Left colon (tissue), 2 donors: ENCODE measurements around the gene TRAPPC3L. TPM values are rescaled to one million over a fixed set of nuclear protein-coding genes. Genes with fewer than 3 reads are reported as not detected.
"Not testable (repeated sequence)": the region's sequence is repeated elsewhere in the genome, so short reads cannot be mapped to it uniquely, and the experiment has no call there.

Source experiments
- ATAC-seq: fragments of 200-7000 bp; cut with Tn5 transposase; one replicate; pipeline ENCODE4 v1.9.1; 2020; ENCODE audit warnings: mild to moderate bottlenecking, moderate library complexity
- DNase-seq, 2 donors: peaks; one replicate each; pipeline ENCODE4 v3.0.0-alpha.2; 2020
- intact Hi-C, 2 donors: fragments of 100-400 bp; cut with DNase I in 1 of 2; cut with micrococcal nuclease in 1 of 2; formaldehyde crosslinking; loops; one replicate each; pipeline versions ENCODE4 v1.11.2 to v1.14.0; 2022; cut with DNase I, micrococcal nuclease
- total RNA-seq, 2 donors: library from RNA; stranded (reverse); fragmentation: NEBNext Ultra II Directional; extraction: Animal tissue kit (Norgen Biotek cat#: 25700); gene quantifications; one replicate each; pipeline ENCODE4 v1.2.1, GENCODE V29; 2021
- donor health status: DM: no; HTN: no; CAD: no.
- donor health status: DM: yes; HTN: yes; CAD: no.

TRAPPC3L gene
- total RNA-seq, 2 donors from 2014 or later = not detected

GRCh38 chr6:116522896-116523295 lies 22.6 kb downstream of the TRAPPC3L start:
- intact Hi-C loops = no loop called here
- DNase-seq = no peak
- ATAC-seq = no peak

DNA sequence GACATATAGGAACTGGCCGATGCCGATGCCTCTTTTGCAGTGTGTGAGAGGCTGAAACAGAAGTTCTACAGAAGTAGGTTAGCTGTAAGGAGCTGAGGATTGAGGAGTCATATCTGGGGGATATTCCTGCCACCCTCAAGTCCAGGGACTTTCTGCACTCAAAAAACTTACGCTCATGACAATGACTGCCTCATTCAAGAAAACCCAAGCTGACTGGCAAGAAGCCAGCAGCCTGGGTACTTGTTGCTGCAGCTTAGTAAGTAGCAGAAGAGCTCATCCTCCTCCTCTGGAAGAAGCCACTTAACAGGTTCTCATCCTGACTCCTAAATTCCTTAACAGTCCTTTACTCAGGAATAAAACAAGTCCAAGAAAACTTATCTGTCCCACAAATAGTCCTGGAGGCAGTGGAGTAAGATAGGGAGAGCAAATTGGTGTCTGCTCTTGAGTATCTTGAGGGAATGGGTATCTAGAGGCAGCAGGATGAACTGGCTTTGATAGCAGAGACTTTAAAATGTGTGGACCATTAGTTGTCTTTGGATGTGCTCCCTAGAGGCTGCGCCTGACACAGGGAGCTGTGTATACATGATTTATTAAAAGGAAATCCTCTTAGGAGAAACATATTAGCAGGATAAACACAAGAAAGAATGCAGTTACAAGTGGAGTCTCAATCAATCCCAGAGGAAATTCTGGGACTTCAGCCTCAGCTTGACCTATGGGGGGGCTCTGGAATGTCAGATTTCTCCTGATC lies 26.7 kb downstream of the TRAPPC3L start:
- DNase-seq = no peak
- intact Hi-C loops = no loop called here
- no peak for ATAC-seq

DNA sequence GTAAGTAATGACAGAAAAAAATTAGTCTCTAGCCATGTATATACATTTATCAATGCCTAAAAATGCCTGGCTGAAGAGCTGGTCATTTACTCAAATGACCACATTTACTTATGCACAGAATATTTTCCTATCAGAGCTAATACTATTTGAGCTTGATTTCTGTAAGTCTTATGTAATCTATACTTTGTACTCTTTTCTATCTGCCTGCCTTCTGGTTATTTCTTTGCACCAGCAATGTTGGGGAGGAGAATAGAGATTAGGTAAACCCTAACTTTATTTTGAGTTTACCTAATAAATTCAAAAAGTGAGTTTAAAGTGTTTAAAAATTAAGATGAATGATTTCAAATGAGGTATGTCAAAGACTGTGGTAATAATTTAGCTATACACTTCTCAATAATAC lies 30.3 kb downstream of the TRAPPC3L start:
- no peak for ATAC-seq
- no peak for DNase-seq
- intact Hi-C loops = no loop called here

DNA sequence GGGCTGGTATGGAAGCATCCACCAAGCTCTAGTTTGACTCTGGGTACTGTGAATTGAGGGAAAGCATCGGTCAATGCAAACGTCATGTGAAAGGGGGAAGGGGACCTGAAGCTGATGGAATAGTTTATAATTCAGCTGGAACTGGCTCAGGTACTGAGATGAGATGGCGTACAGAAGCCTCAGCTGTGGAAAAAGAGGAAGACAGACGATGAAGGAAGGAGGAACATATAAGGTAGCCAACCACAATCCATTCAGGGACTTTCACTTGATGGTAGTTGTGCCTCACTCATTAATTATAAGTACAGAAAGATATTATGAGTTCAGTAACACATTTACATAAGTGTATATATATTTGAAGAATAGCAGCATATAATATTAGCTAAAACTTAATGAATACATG lies 31.4 kb downstream of the TRAPPC3L start:
- DNase-seq = no peak
- ATAC-seq = no peak
- intact Hi-C loops = no loop called here

- intact Hi-C loops = no loop called here
- ATAC-seq (no peak), DNase-seq (no peak)
Measured at GRCh38 chr6:116513224-116513875, 32.1 kb downstream of the TRAPPC3L start.

DNA sequence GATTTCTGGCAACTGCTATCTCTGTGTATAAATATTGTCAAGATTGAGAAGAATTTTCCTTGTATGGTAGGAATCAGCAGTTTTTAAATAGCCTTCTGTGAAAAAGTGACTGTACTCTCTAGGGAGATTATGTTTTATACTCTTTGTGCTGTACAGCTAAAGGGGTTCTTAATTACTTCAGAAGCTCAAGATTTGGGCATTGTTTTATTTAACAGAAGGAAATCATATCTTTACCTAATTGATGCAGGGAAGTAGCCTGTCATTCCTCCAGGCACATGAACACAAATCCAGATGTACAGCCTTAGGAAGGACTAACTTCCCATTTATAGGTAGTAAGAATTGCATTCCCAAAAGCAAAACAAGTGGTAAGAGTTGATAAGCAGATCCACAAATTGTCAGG lies 32.8 kb downstream of the TRAPPC3L start:
- DNase-seq = no peak
- intact Hi-C loops = no loop called here
- ATAC-seq = no peak

- DNase-seq (no peak), ATAC-seq (no peak)
- intact Hi-C loops = no loop called here
Measured at GRCh38 chr6:116512111-116512559, 33.3 kb downstream of the TRAPPC3L start.

- DNase-seq = no peak
- peak; percentile 41 for ATAC-seq
- intact Hi-C loops = no loop called here
Measured at GRCh38 chr6:116511424-116512110, 33.9 kb downstream of the TRAPPC3L start, which contains the start of gene CALHM5. CALHM5 (plus strand) TSS chr6:116511639; CDS start chr6:116511697, 58 bp downstream.

GRCh38 chr6:116508527-116508926 lies 37.0 kb downstream of the TRAPPC3L start:
- no peak for ATAC-seq
- no peak for DNase-seq
- intact Hi-C loops = no loop called here

DNA sequence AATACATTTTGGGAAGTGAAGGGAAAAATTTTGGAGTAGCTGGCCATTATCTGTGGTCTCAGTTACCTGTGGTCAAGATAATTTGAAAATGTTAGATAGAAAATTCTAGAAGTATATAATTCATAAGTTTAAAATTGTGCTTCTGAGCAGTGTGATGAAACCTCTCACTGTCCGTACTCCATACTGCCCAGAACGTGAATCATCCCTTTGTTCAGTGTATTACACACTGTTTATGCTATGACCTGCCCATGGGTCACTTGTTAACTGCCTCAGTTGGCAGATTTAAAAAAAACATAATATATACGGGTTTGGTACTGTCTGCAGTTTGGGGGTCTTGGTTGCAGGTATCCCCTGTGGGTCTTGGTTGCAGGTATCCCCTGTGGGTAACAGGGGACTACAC lies 38.2 kb downstream of the TRAPPC3L start:
- DNase-seq = no peak
- ATAC-seq = no peak
- intact Hi-C loops = no loop called here

- intact Hi-C loops = no loop called here
- ATAC-seq (no peak), DNase-seq (peak in 1 of 2 donors; percentile 5)
Measured at GRCh38 chr6:116500969-116501433, 44.5 kb downstream of the TRAPPC3L start.

DNA sequence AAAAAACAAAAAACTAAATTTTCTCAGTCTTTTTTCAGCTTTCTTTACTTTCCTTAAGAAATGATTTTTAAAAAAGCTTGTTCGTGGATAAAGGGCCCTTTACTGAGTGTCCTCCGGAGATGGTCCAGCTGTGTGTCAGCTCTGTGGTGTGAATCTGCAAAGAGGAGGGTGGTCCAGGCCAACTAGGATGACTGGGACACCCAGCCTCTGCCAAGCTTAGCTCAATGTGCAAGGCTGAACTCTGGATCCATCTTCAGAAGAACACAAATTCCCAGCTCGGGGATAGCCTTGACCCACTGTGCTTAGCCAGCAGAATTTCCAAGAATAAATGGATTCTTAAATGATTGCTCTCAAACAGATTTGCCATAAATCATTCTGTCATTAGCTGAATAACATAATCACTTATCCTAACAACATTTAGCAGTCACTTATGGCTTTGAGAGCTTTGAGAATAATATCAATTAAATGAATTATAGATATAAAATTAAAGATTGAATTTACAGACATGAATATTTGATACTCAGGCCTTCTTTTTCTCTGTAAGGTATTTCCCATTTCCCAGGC lies 48.3 kb downstream of the TRAPPC3L start:
- DNase-seq (no peak), ATAC-seq (no peak)
- intact Hi-C loops = no loop called here

GRCh38 chr6:116495161-116495560 lies 50.3 kb downstream of the TRAPPC3L start:
- DNase-seq, ATAC-seq, intact Hi-C loops: not testable (repeated sequence)

DNA sequence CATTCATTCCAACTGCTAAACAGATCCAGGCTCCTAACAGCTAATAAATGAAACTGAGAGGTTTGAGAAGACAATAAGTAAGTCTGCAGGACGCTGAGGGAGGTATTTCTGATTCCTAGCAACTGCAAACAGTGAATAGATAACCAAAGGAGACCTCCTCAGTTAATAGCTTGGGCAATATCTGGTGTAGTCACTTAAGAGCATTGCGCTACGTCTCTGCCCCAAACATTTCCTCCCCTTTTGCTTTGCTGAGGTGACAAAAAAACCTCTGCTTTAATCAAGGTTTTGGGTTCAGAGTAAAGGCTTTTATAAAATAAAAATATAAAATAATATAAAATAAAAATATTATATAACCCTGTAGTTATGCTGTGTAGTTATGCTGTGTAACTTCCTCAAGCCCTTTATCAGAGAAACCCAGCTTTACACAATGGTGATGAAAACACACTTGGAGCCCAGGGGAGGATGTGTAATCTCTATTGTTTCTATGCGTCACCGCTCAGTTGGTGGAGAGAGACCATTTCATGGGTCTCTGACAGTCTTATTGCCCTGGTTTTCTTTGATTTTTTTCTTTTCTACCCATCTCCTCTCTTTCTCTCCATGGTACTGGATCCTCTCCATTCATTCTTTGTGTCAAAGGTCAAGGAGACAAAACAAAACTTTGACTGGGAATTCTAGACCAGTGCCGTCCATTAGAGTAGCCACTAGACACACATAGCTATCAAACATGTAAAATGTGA lies 53.0 kb downstream of the TRAPPC3L start:
- ATAC-seq (no peak), DNase-seq (no peak)
- intact Hi-C loops = no loop called here

- no peak for DNase-seq
- intact Hi-C loops = no loop called here
- no peak for ATAC-seq
Measured at GRCh38 chr6:116491610-116492330, 53.7 kb downstream of the TRAPPC3L start.

DNA sequence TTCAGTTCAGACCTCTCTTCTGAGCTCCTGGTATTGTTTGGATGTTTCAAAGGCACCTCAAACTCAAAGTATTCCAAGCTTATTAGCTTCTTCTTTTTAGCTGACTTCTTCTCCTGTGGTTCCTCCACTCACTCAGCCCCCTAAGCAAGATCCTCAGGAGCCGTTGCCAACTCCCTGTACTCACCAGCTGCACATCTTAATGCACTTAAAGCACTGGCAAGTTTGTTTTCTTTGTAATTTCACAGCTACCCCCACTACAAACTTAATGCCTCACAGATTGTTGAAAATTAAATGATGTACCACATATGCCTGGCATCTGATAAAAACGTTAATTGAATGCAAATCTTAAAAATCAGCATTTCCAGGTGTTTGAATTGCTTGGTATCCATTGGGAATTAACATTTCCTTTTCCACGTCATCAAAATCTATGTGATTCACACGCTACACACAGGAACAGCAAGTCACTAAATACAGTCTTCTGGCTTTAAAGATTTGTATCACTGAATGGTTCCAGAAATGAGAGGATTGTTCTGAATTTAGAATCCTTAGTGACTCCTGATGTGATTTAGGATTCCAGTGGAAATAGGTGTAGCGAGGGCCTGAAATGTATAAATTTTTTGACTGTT lies 59.8 kb downstream of the TRAPPC3L start:
- ATAC-seq (no peak), DNase-seq (no peak)
- intact Hi-C loops = no loop called here

- intact Hi-C loops = no loop called here
Measured at GRCh38 chr6:116483616-116484015, 61.9 kb downstream of the TRAPPC3L start.

DNA sequence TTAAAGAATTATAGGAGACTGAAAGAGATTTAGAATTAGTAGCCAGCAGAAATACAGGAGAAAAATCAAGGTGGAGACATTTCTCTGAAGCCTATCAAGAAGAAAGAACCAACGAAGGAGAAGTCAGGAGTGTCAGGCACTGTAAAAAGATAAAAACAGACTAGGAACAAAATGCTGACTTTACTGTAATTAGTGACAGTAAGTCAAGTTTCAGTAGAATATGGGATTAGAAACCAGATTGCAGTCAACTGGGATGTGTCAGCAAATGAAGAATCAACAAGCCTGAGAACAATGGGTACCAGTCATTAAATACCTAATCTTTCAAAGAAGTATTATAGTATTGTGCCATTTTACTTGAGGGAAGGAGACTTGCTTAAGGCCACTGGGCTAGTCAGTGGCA lies 62.7 kb downstream of the TRAPPC3L start:
- DNase-seq = no peak
- ATAC-seq = no peak
- intact Hi-C loops = no loop called here

More at GRCh38 chr6:116483616-116484015, 61.9 kb downstream of the TRAPPC3L start:
- DNase-seq (no peak), ATAC-seq (no peak)
